ENCODE data around the gene SOST. TPM values are rescaled to one million over a fixed set of nuclear protein-coding genes. Genes with fewer than 3 reads are reported as not detected.

SOST gene
- total and polyA plus RNA-seq, 2 donors (not counting 1 experiment from before 2014, with no cell fraction given): not detected

- Histone ChIP-seq H3K36me3 (replicated peaks in 1 of 2; ENCODE audit: control extremely low read depth in 1 of 2, control insufficient read depth in 1 of 2, extremely low read depth in 1 of 2, insufficient read depth in 2 of 2, low read length in 1 of 2) (no peaks in the 10 kb centered on the region), H3K79me2 (ENCODE audit: control insufficient read depth, insufficient read depth, low read length) (no peaks in the 10 kb centered on the region), H3K27me3 (replicated peaks in 1 of 4; ENCODE audit: control extremely low read depth in 1 of 4, control insufficient read depth in 3 of 4, insufficient read depth in 4 of 4, low read length in 3 of 4) (peaks cover 0 to 48% (median 11%) of the 10 kb centered on the region in 4 experiments), H2AFZ (ENCODE audit: insufficient read depth, low read depth, low read length, poor library complexity, severe bottlenecking) (no peak overlapping the region), H3K4me2 (replicated peaks; ENCODE audit: low read depth, low read length, poor library complexity, severe bottlenecking) (no peak overlapping the region), H3K4me1 (ENCODE audit: control insufficient read depth in 2 of 2, insufficient read depth in 2 of 2, low read length in 2 of 2) (peaks cover 5 to 12% of the 10 kb centered on the region in 2 donors), H3K9ac (ENCODE audit: low read length) (no peak overlapping the region), H3K9me3 (ENCODE audit: control extremely low read depth in 1 of 3, control insufficient read depth in 2 of 3, insufficient read depth in 1 of 3, low read length in 2 of 3) (no peaks in the 10 kb centered on the region), H3K27ac (ENCODE audit: low read length in 2 of 2) (no peak overlapping the region), H4K20me1 (ENCODE audit: control insufficient read depth, insufficient read depth, low read length, poor library complexity, severe bottlenecking) (no peaks in the 10 kb centered on the region), H3K4me3 (ENCODE audit: control extremely low read depth in 1 of 5, extremely low read depth in 1 of 5, insufficient read depth in 1 of 5, low read depth in 2 of 5, low read length in 4 of 5) (no peak overlapping the region)
- Mint-ChIP-seq H3K9me3 (ENCODE audit: insufficient read depth) (no peaks in the 10 kb centered on the region), H3K4me1 (peaks cover 13% of the 10 kb centered on the region), H3K4me3 (peak overlapping the region; percentile 69), H3K27ac (no peak overlapping the region), H3K27me3 (peaks cover 45% of the 10 kb centered on the region)
- TF ChIP-seq CTCF (IDR thresholded peaks at IDR 0.05) (no peak), EZH2 (IDR thresholded peaks at IDR 0.05; ENCODE audit: borderline replicate concordance, insufficient read depth, low read depth, low read length, poor library complexity, severe bottlenecking) (no peak)
- intact Hi-C loops (cut with micrococcal nuclease): no loop called here
- ChIA-PET CTCF (interaction anchor here (0.8 to 1.7 kb wide), 4 partner anchors 9 to 45 kb away, joined by 3 to 6 read pairs (median 4); no protein-coding TSS in a partner anchor), POLR2A (no interaction called here)
- WGBS (ENCODE audit: insufficient coverage): 42% methylated on average over 3 of the region's 4 CpGs
- no peak for ATAC-seq (ENCODE audit: low read depth)
- no peak for DNase-seq
These were observed 44.0 kb downstream of the SOST start for GRCh38 chr17:43714465-43715149.

- peaks cover 0 to 52% (median 11%) of the 10 kb centered on the region in 4 experiments for H3K27me3 ChIP-seq (replicated peaks in 1 of 4; ENCODE audit: control extremely low read depth in 1 of 4, control insufficient read depth in 3 of 4, insufficient read depth in 4 of 4, low read length in 3 of 4)
- peaks cover 5 to 12% of the 10 kb centered on the region in 2 donors for H3K4me1 ChIP-seq (ENCODE audit: control insufficient read depth in 2 of 2, insufficient read depth in 2 of 2, low read length in 2 of 2)
- H2AFZ ChIP-seq (ENCODE audit: insufficient read depth, low read depth, low read length, poor library complexity, severe bottlenecking): peak overlapping the region; percentile 76
- no peaks in the 10 kb centered on the region for H4K20me1 ChIP-seq (ENCODE audit: control insufficient read depth, insufficient read depth, low read length, poor library complexity, severe bottlenecking)
- DNase-seq (peak; percentile 23), ATAC-seq (ENCODE audit: low read depth) (no peak)
- CTCF ChIA-PET: interaction anchor here (1.2 to 1.3 kb wide), 2 partner anchors 15 to 19 kb away, joined by 4 to 6 read pairs; no protein-coding TSS in a partner anchor
- Mint-ChIP-seq H3K4me1 (peaks cover 13% of the 10 kb centered on the region), H3K27ac (no peak overlapping the region), H3K9me3 (ENCODE audit: insufficient read depth) (no peaks in the 10 kb centered on the region), H3K27me3 (peaks cover 50% of the 10 kb centered on the region), H3K4me3 (peak overlapping the region; percentile 69)
- H3K79me2 ChIP-seq (ENCODE audit: control insufficient read depth, insufficient read depth, low read length): no peaks in the 10 kb centered on the region
- WGBS (ENCODE audit: insufficient coverage): under 1% methylated on average over 53 of the region's 53 CpGs
- H3K9ac ChIP-seq (ENCODE audit: low read length): peak overlapping the region; percentile 28
- H3K4me2 ChIP-seq (replicated peaks; ENCODE audit: low read depth, low read length, poor library complexity, severe bottlenecking): peak overlapping the region; percentile 73
- no peaks in the 10 kb centered on the region for H3K36me3 ChIP-seq (replicated peaks in 1 of 2; ENCODE audit: control extremely low read depth in 1 of 2, control insufficient read depth in 1 of 2, extremely low read depth in 1 of 2, insufficient read depth in 2 of 2, low read length in 1 of 2)
- intact Hi-C loops (cut with micrococcal nuclease): no loop called here
- H3K9me3 ChIP-seq (ENCODE audit: control extremely low read depth in 1 of 3, control insufficient read depth in 2 of 3, insufficient read depth in 1 of 3, low read length in 2 of 3): no peaks in the 10 kb centered on the region
- POLR2A ChIA-PET: no interaction called here
- no peak overlapping the region for H3K27ac ChIP-seq (ENCODE audit: low read length in 2 of 2)
- H3K4me3 ChIP-seq (ENCODE audit: control extremely low read depth in 1 of 5, extremely low read depth in 1 of 5, insufficient read depth in 1 of 5, low read depth in 2 of 5, low read length in 4 of 5): peak overlapping the region in 3 of 5 experiments; percentile 25 to 44 (median 42)
- no peak for TF ChIP-seq CTCF (IDR thresholded peaks at IDR 0.05)
- TF ChIP-seq EZH2 (IDR thresholded peaks at IDR 0.05; ENCODE audit: borderline replicate concordance, insufficient read depth, low read depth, low read length, poor library complexity, severe bottlenecking): no peak
These were observed 45.0 kb downstream of the SOST start for GRCh38 chr17:43713494-43714162.

Measured in B cell (primary cell).